Astrocyte (in vitro differentiated cells and primary cell): ENCODE data around the gene FAM110A. TPM values are rescaled to one million over a fixed set of nuclear protein-coding genes. Genes with fewer than 3 reads are reported as not detected.

Source experiments
- DNase-seq: peaks from one replicate; pipeline ENCODE4 v3.0.0-alpha.2; 2010; ENCODE audit warnings: low read depth
- FAIRE-seq: peaks from 2 replicates; lab custom pipeline; 2011; peaks lifted over from hg19 to GRCh38; lab: Jason Lieb, UNC
- H2AFZ ChIP-seq: 2 replicates; pipeline ENCODE4 v1.6.0; 2012; ENCODE audit warnings: low read depth, low read length, inconsistent platforms
- H3K27ac ChIP-seq: 2 replicates; pipeline ENCODE4 v1.5.1; 2011; ENCODE audit warnings: low read depth, low read length, inconsistent platforms
- H3K27me3 ChIP-seq: 2 replicates; pipeline ENCODE4 v1.6.0; 2011; ENCODE audit warnings: low read length, inconsistent platforms; ENCODE audit not compliant: insufficient read depth
- H3K36me3 ChIP-seq: 2 replicates; pipeline ENCODE4 v1.5.1; 2011; ENCODE audit warnings: low read length, inconsistent platforms; ENCODE audit not compliant: insufficient read depth
- H3K4me1 ChIP-seq: 2 replicates; pipeline ENCODE4 v1.5.1; 2011; ENCODE audit warnings: low read length, inconsistent platforms; ENCODE audit not compliant: insufficient read depth
- H3K4me2 ChIP-seq: 2 replicates; pipeline ENCODE4 v1.6.0; 2012; ENCODE audit warnings: low read length, inconsistent platforms
- H3K4me3 ChIP-seq: 2 replicates; pipeline ENCODE4 v1.5.1; 2011; ENCODE audit warnings: low read depth, mild to moderate bottlenecking, low read length, inconsistent platforms; ENCODE audit not compliant: insufficient read depth
- H3K79me2 ChIP-seq: 2 replicates; pipeline ENCODE4 v1.6.0; 2012; ENCODE audit warnings: mild to moderate bottlenecking, low read length, inconsistent platforms; ENCODE audit not compliant: insufficient read depth
- H3K9ac ChIP-seq: 2 replicates; pipeline ENCODE4 v1.6.0; 2012; ENCODE audit warnings: mild to moderate bottlenecking, low read length, inconsistent platforms
- H3K9me3 ChIP-seq: 2 replicates; pipeline ENCODE4 v1.5.1; 2012; ENCODE audit warnings: low read depth, mild to moderate bottlenecking, low read length, inconsistent platforms; ENCODE audit not compliant: insufficient read depth
- H4K20me1 ChIP-seq: 2 replicates; pipeline ENCODE4 v1.6.0; 2012; ENCODE audit warnings: low read length, inconsistent platforms; ENCODE audit not compliant: insufficient read depth
- H3K27ac Mint-ChIP-seq: one replicate; pipeline ENCODE4 v1.8.0; 2021; ENCODE audit warnings: mild to moderate bottlenecking, mixed read lengths; ENCODE audit not compliant: unreplicated experiment
- H3K27me3 Mint-ChIP-seq: one replicate; pipeline ENCODE4 v1.8.0; 2021; ENCODE audit warnings: low read depth, mixed read lengths; ENCODE audit not compliant: unreplicated experiment
- H3K36me3 Mint-ChIP-seq: one replicate; pipeline ENCODE4 v1.8.0; 2021; ENCODE audit warnings: low read depth, mixed read lengths; ENCODE audit not compliant: unreplicated experiment
- H3K4me1 Mint-ChIP-seq: one replicate; pipeline ENCODE4 v1.8.0; 2021; ENCODE audit warnings: low read depth, mixed read lengths; ENCODE audit not compliant: unreplicated experiment
- H3K4me3 Mint-ChIP-seq: one replicate; pipeline ENCODE4 v1.8.0; 2021; ENCODE audit warnings: mild to moderate bottlenecking, moderate library complexity, mixed read lengths; ENCODE audit not compliant: unreplicated experiment
- H3K9me3 Mint-ChIP-seq: one replicate; pipeline ENCODE4 v1.8.0; 2021; ENCODE audit warnings: mild to moderate bottlenecking, mixed read lengths; ENCODE audit not compliant: unreplicated experiment
- CTCF ChIP-seq: IDR thresholded peaks from 2 replicates; pipeline ENCODE4 v1.5.1; 2011; ENCODE audit warnings: low read depth, mild to moderate bottlenecking, inconsistent platforms, low read length, moderate library complexity; ENCODE audit not compliant: insufficient read depth
- EZH2 ChIP-seq: IDR thresholded peaks from 2 replicates; pipeline ENCODE4 v1.6.1; 2012; ENCODE audit warnings: mild to moderate bottlenecking, low read length, inconsistent platforms; ENCODE audit not compliant: insufficient read depth
- total RNA-seq: library from RNA; stranded (reverse); gene quantifications from 2 replicates; pipeline ENCODE4 v1.2.1, GENCODE V29; 2021

The FAM110A gene
- total RNA-seq, 1 donor from 2014 or later: 1.4 TPM

GRCh38 chr20:839015-839414 is 5.5 kb downstream of the FAM110A start:
- H3K27me3 ChIP-seq: no peaks in the 10 kb centered on the region
- peaks cover 9% of the 10 kb centered on the region for H3K4me1 ChIP-seq
- H3K4me1 Mint-ChIP-seq: no peaks in the 10 kb centered on the region
- no peak overlapping the region for H3K27ac Mint-ChIP-seq
- TF ChIP-seq EZH2 (no peak), CTCF (no peak)
- H3K9me3 Mint-ChIP-seq: peaks cover 11% of the 10 kb centered on the region
- no peak overlapping the region for H2AFZ ChIP-seq
- peaks cover 24% of the 10 kb centered on the region for H3K79me2 ChIP-seq
- H3K4me3 Mint-ChIP-seq: no peak overlapping the region
- no peak overlapping the region for H3K4me3 ChIP-seq
- H3K36me3 ChIP-seq: no peaks in the 10 kb centered on the region
- DNase-seq (no peak), FAIRE-seq (no peak)
- no peak overlapping the region for H3K4me2 ChIP-seq
- H3K9ac ChIP-seq: no peak overlapping the region
- H3K36me3 Mint-ChIP-seq: no peaks in the 10 kb centered on the region
- H3K27ac ChIP-seq: no peak overlapping the region
- H3K27me3 Mint-ChIP-seq: peaks cover 47% of the 10 kb centered on the region
- peaks cover 14% of the 10 kb centered on the region for H4K20me1 ChIP-seq
- H3K9me3 ChIP-seq: no peaks in the 10 kb centered on the region

GRCh38 chr20:839626-840025 is 6.1 kb downstream of the FAM110A start:
- Histone ChIP-seq H3K4me3 (no peak overlapping the region), H3K27ac (no peak overlapping the region), H3K9ac (no peak overlapping the region), H2AFZ (no peak overlapping the region), H4K20me1 (peaks cover 14% of the 10 kb centered on the region), H3K79me2 (peaks cover 18% of the 10 kb centered on the region), H3K9me3 (no peaks in the 10 kb centered on the region), H3K4me2 (no peak overlapping the region), H3K27me3 (no peaks in the 10 kb centered on the region), H3K36me3 (no peaks in the 10 kb centered on the region), H3K4me1 (peaks cover 4% of the 10 kb centered on the region)
- FAIRE-seq (no peak), DNase-seq (no peak)
- Mint-ChIP-seq H3K4me3 (no peak overlapping the region), H3K36me3 (no peaks in the 10 kb centered on the region), H3K9me3 (peaks cover 11% of the 10 kb centered on the region), H3K4me1 (no peaks in the 10 kb centered on the region), H3K27me3 (peaks cover 46% of the 10 kb centered on the region), H3K27ac (no peak overlapping the region)
- TF ChIP-seq EZH2 (no peak), CTCF (no peak)

GRCh38 chr20:840503-840857 is 7.0 kb downstream of the FAM110A start:
- Mint-ChIP-seq H3K9me3 (peaks cover 11% of the 10 kb centered on the region), H3K27me3 (peaks cover 43% of the 10 kb centered on the region), H3K4me1 (no peaks in the 10 kb centered on the region), H3K4me3 (no peak overlapping the region), H3K36me3 (no peaks in the 10 kb centered on the region), H3K27ac (no peak overlapping the region)
- no peak for DNase-seq
- peak overlapping the region; percentile 73 for H3K4me2 ChIP-seq
- H4K20me1 ChIP-seq: peaks cover 14% of the 10 kb centered on the region
- no peak for TF ChIP-seq CTCF
- H3K9me3 ChIP-seq: no peaks in the 10 kb centered on the region
- no peaks in the 10 kb centered on the region for H3K27me3 ChIP-seq
- H3K9ac ChIP-seq: no peak overlapping the region
- no peak for FAIRE-seq
- H2AFZ ChIP-seq: no peak overlapping the region
- no peaks in the 10 kb centered on the region for H3K36me3 ChIP-seq
- H3K27ac ChIP-seq: no peak overlapping the region
- H3K4me3 ChIP-seq: no peak overlapping the region
- H3K4me1 ChIP-seq: peaks cover 5% of the 10 kb centered on the region
- H3K79me2 ChIP-seq: peaks cover 15% of the 10 kb centered on the region
